Mononuclear cell (primary cell): ENCODE measurements around the gene NXNL2. TPM values are rescaled to one million over a fixed set of nuclear protein-coding genes. Genes with fewer than 3 reads are reported as not detected.
A peak's percentile ranks its signal among the peaks of the same experiment; 100 is the strongest.

ENCODE experiments used
- H3K27me3 ChIP-seq: 2 replicates; pipeline ENCODE4 v1.6.0; 2011; ENCODE audit warnings: low read length, control low read depth; ENCODE audit not compliant: insufficient read depth
- H3K4me1 ChIP-seq: 2 replicates; pipeline ENCODE4 v1.5.1; 2011; ENCODE audit warnings: mild to moderate bottlenecking, low read length, control low read depth; ENCODE audit not compliant: insufficient read depth
- H3K4me3 ChIP-seq: 2 replicates; pipeline ENCODE4 v1.5.1; 2011; ENCODE audit warnings: mild to moderate bottlenecking, low read length, moderate library complexity
- H3K9me3 ChIP-seq: 2 replicates; pipeline ENCODE4 v1.5.1; 2011; ENCODE audit warnings: low read depth, mild to moderate bottlenecking, control low read depth, low read length
- total RNA-seq: library from RNA; depleted of rRNA; stranded (reverse); fragments of >200 nt; gene quantifications from one replicate; pipeline ENCODE4 v1.2.3, GENCODE V29; 2012

Gene NXNL2
- not detected for total RNA-seq

GRCh38 chr9:88534456-88535225 is at the start of gene NXNL2:
TSS of gene NXNL2 (plus strand) at chr9:88535178. CDS start at chr9:88535435, 257 bp downstream.
- H3K9me3 ChIP-seq = no peaks in the 10 kb centered on the region
- peaks cover 20% of the 10 kb centered on the region for H3K27me3 ChIP-seq
- peaks cover 21% of the 10 kb centered on the region for H3K4me1 ChIP-seq
- H3K4me3 ChIP-seq = peak within 1 kb of the TSS; percentile 27

DNA sequence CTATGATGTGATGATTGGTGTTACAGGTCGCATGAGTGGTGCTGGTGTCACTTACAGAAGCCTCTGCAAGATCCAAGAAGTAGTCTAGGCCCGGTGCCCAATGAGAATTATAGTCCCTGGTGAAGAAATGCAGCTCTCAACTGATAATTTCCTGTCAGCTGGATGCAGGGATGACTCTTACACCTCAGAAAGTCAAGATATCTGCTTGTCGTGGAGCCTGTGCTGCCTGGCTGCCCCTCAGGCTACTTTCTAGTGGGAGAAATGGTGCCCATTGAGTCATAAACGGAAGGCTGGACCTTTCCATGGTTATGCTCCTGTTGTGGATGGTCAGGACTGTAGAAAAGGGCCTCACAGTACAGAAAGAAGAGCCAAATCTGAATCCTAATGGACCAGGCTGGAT is 46.8 kb upstream of the NXNL2 start:
- H3K9me3 ChIP-seq = no peaks in the 10 kb centered on the region
- H3K27me3 ChIP-seq = no peaks in the 10 kb centered on the region
- no peak overlapping the region for H3K4me3 ChIP-seq
- no peaks in the 10 kb centered on the region for H3K4me1 ChIP-seq

- Histone ChIP-seq H3K4me3 (no peak overlapping the region), H3K4me1 (no peaks in the 10 kb centered on the region), H3K27me3 (no peaks in the 10 kb centered on the region), H3K9me3 (no peaks in the 10 kb centered on the region)
These were observed 39.8 kb upstream of the NXNL2 start for GRCh38 chr9:88494983-88495721.

- H3K4me1 ChIP-seq = no peaks in the 10 kb centered on the region
- H3K4me3 ChIP-seq = no peak overlapping the region
- H3K27me3 ChIP-seq = no peaks in the 10 kb centered on the region
- no peaks in the 10 kb centered on the region for H3K9me3 ChIP-seq
These were observed 37.8 kb upstream of the NXNL2 start for GRCh38 chr9:88497224-88497623.

GRCh38 chr9:88498880-88499279 is 36.1 kb upstream of the NXNL2 start:
- H3K4me1 ChIP-seq = no peaks in the 10 kb centered on the region
- no peaks in the 10 kb centered on the region for H3K27me3 ChIP-seq
- no peaks in the 10 kb centered on the region for H3K9me3 ChIP-seq
- no peak overlapping the region for H3K4me3 ChIP-seq

DNA sequence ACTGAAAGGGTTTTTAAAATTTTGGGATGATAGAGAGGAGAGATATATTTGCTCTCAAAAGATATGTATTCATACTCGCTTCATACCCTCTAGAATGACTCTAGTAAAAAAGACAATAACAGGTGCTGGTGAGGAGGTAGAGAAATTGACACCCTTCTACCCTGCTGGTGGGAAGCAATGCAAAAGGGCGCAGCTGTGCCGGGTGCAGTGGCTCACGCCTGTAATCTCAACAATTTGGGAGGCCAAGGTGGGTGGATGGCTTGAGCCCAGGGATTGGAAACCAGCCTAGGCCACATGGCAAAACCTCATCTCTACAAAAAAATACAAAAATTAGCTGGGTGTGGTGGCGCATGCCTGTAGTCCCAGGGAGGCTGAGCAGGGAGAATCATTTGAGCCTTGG is 33.9 kb upstream of the NXNL2 start:
- H3K4me1 ChIP-seq = no peaks in the 10 kb centered on the region
- H3K27me3 ChIP-seq = no peaks in the 10 kb centered on the region
- H3K4me3 ChIP-seq = no peak overlapping the region
- H3K9me3 ChIP-seq = no peaks in the 10 kb centered on the region

DNA sequence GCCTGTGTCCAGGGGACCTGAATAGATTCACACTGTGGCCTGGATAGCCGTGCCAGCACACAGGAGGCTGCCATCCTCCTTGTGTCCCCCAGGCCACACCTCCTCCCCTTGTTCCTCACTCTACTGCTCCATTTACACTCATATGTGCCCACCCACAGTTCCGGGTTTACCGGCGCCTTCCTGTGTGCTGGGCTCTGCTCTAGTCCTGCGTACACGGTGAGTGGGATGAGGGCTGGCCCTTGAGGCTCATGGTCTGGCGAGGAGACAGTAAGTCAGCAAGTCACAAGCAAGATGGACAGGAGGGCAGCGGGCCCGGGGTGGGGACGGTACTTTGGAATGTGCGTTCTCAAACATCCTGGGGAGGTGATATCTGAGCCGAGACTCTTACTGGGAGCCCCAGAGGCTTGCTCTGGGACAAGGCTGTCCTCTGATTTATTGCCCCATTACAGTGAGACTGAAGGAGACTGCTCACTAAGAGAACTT is 32.4 kb upstream of the NXNL2 start:
- Histone ChIP-seq H3K4me3 (no peak overlapping the region), H3K27me3 (no peaks in the 10 kb centered on the region), H3K4me1 (no peaks in the 10 kb centered on the region), H3K9me3 (no peaks in the 10 kb centered on the region)

DNA sequence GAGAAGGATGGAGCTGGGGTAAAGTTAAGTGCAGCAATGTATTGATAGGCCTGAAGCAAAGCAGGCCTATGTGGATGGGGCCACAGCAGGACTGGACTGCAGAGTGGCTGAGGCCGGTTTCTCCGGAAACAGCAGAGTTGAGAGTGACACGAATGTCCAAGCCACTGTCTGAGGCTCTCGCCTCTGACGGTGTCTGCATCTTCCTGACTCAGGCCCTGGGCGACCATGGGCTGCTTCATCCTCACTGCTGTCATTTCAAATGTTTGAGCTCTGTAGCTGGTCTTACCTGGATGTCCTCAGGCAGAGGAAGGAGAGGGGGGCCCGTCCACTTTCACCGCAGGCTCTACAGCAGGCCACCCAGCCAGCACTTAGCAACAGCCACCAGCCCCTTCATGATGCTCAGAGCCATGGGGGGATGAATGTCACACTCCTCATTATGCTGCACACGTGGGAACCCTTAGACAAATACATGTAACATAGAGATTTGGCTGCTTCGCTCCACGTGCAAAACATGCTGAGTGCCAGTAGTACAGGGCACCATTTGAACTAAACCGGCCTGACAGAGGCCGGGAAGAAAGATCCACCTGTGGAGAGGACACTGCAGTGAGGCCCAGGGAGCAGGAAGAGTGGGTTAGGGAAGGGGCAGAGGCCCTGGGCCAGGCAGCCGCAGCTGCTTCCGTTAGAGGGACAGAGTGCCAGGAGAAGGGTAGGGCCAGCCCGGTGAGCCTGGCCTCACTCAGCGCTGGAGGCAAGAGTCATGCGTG is 31.7 kb upstream of the NXNL2 start:
- Histone ChIP-seq H3K9me3 (no peaks in the 10 kb centered on the region), H3K27me3 (no peaks in the 10 kb centered on the region), H3K4me3 (no peak overlapping the region), H3K4me1 (no peaks in the 10 kb centered on the region)

DNA sequence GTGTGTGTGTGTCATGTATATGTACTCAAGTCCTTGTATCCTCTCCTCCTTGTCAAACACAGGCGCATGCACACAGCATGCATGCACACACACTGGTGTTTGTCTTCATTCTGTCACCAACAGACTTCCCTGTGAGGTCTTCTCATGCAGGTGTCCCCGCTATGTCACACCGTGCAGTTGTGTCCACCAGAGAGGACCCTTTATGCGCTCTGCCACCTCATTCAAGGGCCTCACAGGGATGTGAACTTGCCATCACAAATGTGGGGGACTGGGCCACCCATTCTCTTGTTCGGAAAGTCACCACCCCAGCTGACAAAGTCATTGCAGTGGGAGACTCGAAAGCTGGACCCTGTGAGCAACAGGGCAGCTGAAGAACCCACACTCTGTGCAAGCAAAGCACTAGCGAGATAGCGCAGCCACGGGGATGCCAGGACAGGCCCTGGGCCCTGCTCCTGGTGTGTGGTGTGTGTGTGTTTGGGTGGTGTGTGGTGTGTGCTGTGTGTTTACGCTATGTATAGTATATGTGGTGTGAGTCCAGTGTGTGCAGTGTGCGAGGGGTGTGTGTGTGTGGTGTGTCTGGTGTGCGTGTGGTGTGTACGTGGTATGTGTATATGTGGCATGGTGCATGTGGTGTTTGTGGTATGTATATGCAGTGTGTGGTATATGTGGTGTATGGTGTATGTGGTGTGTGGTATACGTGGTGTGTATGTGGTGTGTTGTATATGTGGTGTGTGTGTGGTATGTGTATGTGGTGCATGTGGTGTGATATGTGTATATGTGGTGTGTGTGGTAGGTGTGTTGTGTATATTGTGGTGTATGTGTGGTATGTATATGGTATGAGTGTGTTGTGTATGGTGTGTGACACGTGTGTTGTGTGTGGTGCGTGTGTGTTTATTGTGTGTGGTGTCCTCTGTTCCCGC is 30.9 kb upstream of the NXNL2 start:
- no peaks in the 10 kb centered on the region for H3K9me3 ChIP-seq
- H3K4me3 ChIP-seq = no peak overlapping the region
- no peaks in the 10 kb centered on the region for H3K4me1 ChIP-seq
- no peaks in the 10 kb centered on the region for H3K27me3 ChIP-seq

DNA sequence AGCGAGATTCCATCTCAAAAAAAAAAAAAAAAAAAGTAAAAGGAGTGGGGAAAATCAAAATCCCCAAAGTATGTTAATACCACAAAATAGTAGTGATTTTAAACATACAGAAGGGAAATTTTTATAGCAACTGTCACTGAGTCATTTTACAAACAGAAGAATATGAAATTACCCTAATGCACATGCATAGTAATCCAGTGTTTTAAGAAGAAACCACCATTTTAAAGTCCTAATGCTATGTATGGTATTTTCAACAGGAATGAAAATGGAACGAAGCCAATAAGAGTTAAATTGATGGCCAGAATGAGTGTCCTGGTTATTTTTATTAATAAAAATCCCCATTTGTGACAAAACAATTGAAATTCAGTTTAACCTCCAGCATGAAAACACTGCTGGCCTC is 26.7 kb upstream of the NXNL2 start:
- H3K27me3 ChIP-seq = no peaks in the 10 kb centered on the region
- H3K4me3 ChIP-seq = no peak overlapping the region
- H3K4me1 ChIP-seq = no peaks in the 10 kb centered on the region
- no peaks in the 10 kb centered on the region for H3K9me3 ChIP-seq

- Histone ChIP-seq H3K4me1 (no peaks in the 10 kb centered on the region), H3K9me3 (no peaks in the 10 kb centered on the region), H3K4me3 (no peak overlapping the region), H3K27me3 (no peaks in the 10 kb centered on the region)
These were observed 23.1 kb upstream of the NXNL2 start for GRCh38 chr9:88511906-88512305.

DNA sequence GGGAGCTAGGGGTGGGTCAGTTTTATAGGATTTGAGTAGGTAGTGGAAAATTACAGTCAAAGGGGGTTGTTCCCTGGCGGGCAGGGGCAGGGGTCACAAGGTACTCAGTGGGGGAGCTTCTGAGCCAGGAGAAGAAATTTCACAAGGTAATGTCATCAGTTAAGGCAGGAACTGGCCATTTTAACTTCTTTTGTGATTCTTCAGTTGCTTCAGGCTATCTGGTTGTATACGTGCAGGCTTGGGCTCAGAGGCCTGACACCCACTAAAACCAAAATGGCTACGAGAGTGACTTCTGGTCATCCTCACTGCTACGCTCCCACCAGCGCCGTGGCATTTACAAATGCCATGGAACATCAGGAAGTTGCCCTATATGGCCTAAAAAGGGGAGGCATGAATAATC is 20.7 kb upstream of the NXNL2 start:
- no peaks in the 10 kb centered on the region for H3K4me1 ChIP-seq
- H3K27me3 ChIP-seq = no peaks in the 10 kb centered on the region
- H3K4me3 ChIP-seq = no peak overlapping the region
- H3K9me3 ChIP-seq = no peaks in the 10 kb centered on the region

DNA sequence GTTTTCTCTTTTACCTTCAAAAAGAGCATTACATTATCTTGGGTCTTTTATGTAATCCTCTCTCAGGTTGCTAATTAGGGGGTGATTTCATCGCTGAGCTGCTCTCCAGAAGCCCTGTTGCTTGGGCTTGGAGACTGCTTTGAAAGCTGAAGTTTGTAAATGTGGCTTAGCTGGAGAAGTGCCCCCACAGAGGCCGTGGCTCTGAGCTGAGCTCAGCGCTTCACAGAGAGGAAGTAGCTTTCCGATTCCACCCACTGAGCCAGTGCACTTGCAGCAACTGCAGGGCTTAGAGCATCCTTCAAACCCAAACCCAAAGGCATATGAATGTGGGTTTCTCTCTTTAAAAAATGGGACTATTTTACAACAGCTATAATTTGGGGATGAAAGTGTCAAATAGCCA is 13.7 kb upstream of the NXNL2 start:
- H3K4me1 ChIP-seq = no peaks in the 10 kb centered on the region
- no peaks in the 10 kb centered on the region for H3K9me3 ChIP-seq
- no peak overlapping the region for H3K4me3 ChIP-seq
- no peaks in the 10 kb centered on the region for H3K27me3 ChIP-seq

DNA sequence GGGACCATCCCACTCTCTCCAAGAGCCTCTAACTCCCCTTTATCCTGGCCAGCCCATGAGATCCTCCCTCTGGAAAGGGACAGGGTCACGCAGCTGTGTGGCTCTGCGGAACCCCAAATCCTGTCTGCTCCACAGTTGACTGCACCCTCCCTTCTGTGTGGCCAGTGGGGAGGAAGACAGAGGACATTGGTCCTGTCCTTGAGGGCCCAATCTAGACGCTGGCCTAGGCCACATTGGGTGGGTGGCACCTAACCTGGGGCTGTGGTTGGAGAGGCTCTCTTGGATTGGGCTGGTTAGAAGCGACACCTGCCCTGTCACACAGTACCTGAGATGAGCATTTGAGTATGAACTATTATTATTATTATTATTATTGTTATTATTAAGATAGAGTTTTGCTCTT is 12.6 kb upstream of the NXNL2 start:
- Histone ChIP-seq H3K4me3 (no peak overlapping the region), H3K27me3 (no peaks in the 10 kb centered on the region), H3K9me3 (no peaks in the 10 kb centered on the region), H3K4me1 (no peaks in the 10 kb centered on the region)
